K562 (cell line): ENCODE results near the gene TEX101.

Source experiments
- ARID4B ChIP-seq: sonication (generic); formaldehyde crosslinking; IDR thresholded peaks from 2 replicates; pipeline ENCODE4 v1.8.0; 2022; ENCODE audit warnings: mild to moderate bottlenecking, missing genetic modification reagents
- EP300 ChIP-seq: IDR thresholded peaks from 2 replicates; pipeline ENCODE4 v1.6.1; 2012; ENCODE audit warnings: low read length, improper control_type of control experiment

DNA sequence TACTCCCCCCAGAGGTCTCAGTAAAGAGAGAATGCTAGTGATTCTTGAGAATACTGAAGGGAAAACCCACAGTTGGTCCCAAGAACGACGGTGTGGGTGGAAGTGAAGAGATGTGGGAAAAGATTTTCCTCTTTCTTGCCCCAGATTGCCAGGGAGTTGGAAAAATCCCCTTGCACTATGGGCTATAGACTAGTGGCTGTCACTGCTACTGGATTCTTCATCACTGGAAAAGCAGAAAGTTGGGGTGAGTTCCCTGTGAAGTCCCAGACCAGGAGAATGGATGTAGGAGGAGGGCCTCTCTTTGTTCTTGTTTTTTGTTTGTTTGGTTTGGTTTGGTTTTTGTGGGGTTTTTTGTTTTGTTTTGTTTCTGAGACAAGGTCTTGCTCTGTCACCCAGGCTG is 39.3 kb downstream of the TEX101 start:
- TF ChIP-seq ARID4B (CRISPR knock-in tag) (no peak), EP300 (no peak)
